Activated T-helper 9 cell treated with anti-CD3 and anti-CD28 coated beads, Interleukin-2, amount 50 U/mL, for 16 hours (primary cell): ENCODE results near the gene ATP1A1.
A peak's percentile ranks its signal among the peaks of the same experiment; 100 is the strongest.

Experiments
- DNase-seq: peaks from one replicate; pipeline ENCODE4 v3.0.0-alpha.2; 2020; ENCODE audit warnings: low read depth

The ATP1A1 gene

DNA sequence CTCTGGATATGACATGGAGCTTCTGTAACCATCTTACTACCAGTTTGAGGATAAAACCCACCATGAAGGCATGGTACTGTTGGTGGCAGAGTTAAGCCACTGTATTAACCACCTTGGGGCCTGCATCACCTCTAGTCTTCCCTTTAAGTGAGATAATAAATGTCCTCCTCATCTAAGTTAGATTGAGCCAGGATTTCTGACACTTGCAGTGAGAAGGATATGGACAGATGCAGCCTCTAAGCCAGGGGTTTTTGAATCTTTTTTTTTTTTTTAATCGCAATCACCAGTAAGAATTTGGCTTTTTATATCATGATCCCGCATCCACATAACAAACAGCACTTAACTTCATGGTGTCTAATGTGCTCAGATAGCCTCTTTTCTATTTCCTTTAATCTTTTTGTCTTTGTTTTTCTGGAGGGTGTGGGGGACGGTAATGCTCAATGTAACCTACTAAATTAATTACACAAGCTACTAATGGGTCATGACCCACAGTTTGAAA lies 42.2 kb downstream of the ATP1A1 start:
- no peak for DNase-seq

DNA sequence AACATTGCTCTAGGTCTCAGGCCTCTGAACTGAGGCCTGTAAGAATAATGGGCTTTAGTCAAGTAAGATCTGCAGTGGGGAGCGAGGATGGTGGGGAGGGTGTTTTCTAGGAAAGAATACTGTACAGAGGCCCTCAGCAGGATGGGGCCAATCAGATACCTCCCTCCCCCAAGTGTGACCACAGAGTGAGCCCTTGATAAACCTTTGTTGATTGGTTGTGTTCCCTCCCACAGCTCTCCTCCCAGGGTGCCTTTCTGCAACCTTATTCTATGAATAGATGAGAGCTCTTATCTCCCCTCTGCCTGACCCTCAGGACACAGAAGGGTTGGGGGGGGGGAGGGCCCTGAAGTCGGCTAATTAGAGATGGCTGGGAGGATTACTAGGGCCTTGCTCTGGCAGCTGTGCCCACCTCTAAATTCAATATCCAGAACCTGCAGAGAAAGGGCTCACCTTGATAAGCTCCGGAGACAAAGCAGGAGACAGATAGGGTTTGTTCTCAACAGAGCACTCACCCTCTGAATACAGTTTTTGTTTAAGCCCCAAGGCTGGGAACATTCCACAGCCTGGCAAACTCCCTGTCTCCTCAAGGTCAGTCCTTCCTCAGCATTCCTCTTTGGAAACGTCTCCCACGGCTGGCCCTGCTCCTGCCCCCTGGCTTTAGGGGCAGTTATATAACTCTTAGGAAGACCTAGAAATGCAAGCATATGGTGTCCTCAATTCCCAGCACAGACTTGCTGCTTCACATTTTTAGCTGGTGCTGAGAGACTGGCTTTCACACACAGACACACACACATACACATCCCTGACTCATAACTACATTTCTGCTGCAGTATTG lies 42.9 kb downstream of the ATP1A1 start:
- no peak for DNase-seq

DNA sequence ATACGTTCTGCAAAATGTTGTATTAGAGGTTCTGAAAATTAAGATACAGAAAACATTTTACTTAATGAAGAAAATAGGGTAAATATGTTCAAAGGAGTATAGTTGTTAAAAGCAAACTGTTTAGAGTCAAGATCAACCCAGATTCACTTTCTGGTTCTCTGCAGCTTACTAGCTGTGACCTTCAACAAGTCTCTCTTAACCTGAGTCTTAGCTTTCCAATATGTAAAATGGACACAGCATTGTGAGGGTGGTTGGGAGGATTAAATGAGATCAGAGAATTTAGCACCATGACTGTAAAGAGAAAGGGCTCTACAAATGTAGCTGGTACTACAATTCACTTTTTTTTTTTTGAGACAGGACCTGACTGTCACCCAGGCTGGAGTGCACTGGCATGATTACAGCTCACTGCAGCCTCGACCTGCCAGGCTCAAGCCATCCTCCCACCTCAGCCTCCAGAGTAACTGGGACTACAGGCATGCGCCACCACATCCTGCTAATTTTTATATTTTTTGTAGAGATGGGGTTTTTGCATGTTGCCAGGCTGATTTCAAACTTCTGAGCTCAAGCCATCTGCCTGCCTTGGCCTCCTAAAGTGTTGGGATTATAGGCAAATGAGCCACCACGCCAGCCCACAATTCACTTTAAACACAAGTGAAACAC lies 43.9 kb downstream of the ATP1A1 start:
- no peak for DNase-seq

DNA sequence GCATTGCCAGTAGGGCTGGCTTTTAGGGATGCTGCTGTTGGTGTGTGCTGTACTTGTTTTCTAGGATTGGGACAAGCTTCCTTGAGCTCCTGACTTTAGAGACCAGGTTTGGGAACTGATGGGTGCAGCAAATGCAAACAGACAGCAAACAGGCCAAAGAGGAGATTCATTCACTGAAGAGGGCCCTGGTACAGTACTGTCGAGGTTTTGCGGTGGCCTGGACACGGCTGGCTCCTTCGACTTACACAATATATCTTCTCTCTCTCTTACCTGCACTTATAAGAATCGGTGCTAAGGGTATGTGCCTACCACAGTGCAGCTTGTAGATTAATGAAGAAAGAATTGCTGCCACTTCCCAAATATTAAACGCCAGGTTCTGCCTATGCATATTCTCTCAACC lies 44.6 kb downstream of the ATP1A1 start:
- DNase-seq = no peak

DNA sequence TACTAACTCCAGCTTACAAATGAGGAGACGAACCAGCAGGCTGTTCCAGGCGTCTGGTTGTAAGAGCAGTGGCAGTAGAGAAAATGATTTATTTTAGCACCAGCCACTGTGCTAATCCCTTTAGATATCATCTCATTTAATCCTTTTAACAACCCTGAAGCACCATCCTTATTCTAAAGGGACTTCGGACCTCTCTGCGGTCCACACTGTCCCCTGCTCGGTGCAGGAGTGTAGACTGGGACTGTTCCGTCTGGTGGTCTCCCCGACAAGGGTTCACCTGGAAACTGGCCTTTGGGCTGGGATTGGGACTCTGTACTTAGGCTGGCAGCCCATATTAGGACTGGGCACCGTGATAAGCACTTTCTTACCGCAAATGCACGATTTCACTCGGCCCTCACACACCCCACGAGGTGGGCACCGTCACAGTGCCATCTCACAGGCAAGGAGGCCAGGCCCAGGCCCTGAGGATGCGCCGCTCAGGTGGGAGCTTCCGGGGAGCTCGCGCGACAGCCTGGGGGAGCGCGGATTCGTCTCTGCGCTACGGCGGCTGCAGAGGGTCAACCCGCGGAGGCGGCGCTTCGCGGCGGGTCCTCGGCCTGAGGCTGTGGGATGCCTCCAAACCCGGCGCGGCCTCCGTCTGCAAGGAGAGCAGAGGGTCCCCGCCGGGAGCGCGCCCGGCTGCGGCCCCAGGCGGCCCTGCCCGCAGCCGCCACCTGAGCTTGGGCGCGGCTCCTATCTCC lies 45.2 kb downstream of the ATP1A1 start:
- DNase-seq = peak; percentile 75

DNA sequence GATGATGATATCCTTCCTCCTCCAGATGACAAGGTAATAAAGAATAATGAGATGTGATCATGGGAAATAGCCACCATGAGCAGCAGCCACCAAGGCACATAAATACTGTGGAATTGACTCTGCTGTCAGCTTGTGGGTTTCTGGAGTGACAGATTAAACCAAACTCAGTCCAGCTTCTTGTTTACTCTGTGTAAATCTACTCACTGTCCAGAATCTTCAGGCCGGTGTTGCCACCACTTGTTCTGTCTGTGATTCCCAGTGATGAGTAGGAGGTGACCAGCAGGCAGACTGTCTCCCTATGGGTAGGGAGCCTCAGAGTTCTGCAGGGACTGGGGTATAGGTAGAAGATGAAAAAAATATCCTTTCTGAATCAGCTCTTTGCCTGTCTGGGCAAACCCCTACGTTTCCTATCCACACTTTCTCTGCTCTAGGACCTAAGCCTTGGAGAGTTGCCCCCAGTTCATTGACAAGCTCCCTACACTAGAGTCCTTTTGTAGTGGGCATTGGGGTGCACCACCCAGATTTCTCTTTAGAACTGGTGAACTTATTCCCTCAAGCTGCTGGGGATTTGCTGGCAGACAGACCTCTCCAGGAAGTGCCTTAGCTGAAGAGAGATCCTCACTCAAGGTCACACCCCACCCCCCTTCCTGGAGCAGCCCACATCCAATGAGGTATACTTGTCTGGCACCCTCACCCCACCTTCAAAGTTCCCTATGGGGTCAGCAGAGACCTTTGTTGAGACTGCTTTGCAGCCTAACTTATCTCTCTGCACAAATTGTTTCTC lies 47.6 kb downstream of the ATP1A1 start:
- DNase-seq = no peak

DNA sequence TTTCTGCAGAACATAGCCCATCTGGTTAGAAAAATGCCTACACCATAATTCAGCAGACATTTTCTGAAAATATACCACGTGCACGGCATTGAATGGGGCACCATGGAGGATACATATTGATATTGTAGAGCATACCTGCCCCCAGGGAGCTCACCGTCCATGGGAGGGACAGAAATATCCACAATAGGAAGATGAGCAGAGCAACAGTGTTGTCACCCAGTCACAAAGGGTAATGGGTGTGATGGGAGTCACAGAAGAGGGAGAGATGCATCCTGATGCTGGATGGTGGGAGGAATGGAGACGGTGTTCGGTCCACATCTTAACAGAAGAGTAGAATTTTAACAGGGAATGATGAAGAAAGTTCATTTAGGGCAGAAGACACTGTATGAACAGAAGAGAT lies 51.4 kb downstream of the ATP1A1 start:
- no peak for DNase-seq

DNA sequence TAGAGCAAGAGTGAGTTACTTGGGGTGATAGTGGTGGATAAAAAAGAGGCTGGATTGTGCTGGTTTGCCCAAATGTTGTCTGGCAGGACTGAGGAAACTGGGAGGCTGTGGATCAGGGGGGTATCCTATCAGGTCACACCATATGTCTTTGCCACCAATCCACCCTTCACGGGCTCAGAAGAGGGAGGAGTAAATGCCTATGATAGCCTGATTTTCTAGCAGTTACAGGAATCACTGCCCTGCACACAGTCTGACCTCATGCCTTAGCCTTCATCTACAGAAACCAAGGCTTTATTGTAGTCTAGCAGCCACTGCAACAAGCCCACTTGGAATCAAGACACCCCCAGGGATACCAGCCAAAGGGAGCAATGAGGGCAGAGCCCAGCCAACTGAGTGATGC lies 51.8 kb downstream of the ATP1A1 start:
- DNase-seq = no peak

DNA sequence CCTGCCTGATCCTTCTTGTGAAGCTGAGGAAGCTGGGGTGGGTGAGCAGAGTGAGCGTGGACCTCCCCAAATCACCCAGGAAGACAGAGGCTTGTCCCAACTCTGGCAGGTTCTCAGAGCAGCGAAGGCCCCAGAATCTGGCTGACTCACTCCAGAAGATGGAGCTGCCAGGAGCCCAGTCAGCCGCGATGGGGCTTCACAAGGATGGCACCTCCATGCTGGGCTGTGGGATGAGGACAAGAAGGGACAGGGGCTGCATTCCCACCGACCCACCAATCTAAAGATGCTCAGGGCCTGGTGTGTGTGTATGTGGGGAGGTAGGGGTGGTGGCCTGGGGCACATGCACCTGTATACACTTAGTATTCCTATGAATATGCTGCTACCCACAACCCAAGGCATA lies 52.9 kb downstream of the ATP1A1 start:
- DNase-seq = no peak

DNA sequence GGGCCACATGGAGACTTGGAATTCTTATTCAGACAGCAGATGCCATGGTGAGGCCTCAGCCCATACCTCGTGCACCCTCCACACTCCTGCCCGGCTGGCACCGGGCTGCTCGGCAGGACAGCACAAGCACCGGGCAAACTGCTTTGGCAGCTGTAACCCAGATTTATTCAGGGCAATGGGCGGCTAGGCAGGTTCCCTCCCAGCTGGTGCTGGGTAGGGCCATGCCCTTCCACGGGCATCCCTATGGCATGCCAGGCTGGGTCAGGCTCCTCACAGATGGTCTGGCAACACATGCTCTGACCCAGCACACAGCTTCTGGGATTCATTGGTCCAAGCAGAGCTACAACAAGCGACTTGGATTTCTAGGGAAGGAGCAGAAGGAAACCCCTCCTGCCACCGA lies 53.4 kb downstream of the ATP1A1 start:
- DNase-seq = no peak

DNA sequence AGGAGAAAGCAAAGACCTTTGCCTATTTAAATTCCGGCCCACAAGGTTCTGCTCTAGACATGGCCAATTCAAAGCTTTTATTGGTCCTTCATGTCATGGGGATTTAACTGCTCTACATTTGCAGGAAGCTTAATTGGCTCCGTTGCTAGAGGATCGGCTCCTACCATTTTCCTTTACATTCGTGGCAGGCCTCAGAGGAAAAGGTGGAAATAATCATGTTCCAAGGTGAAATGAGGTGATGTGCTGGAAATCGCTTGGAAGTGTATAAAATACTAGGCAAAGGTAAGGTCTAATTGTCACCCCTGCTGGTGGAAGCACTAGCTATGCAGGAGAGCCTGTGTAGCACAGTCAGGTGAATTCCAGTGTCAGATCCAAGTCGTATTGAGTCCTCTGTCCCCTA lies 55.5 kb downstream of the ATP1A1 start:
- no peak for DNase-seq

DNA sequence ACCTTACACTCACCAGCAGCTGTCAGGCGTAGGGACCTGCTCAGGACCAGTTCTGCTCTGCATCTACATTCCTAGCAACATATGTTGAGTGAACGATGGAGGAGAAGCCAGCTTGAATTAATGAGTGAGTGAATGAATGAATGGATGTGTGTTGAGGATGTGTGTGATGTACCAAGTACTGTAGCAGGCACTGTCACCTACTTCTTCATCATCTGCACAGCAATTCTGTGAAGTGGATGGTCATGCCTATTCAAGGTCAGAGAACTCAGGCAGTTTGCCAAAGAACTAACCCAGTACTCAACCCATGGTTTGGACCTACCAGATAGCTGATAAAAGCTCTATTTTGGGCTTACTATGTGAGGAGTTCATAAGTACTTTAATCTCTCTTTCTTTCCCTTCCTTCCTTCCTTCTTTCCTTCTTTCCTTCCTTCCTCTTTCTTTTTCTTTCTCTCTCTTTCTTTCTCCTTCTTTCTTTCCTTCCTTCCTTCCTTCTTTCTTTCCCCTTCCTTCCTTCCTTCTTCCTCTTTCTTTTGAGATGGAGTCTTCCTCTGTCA lies 56.9 kb downstream of the ATP1A1 start:
- no peak for DNase-seq

DNA sequence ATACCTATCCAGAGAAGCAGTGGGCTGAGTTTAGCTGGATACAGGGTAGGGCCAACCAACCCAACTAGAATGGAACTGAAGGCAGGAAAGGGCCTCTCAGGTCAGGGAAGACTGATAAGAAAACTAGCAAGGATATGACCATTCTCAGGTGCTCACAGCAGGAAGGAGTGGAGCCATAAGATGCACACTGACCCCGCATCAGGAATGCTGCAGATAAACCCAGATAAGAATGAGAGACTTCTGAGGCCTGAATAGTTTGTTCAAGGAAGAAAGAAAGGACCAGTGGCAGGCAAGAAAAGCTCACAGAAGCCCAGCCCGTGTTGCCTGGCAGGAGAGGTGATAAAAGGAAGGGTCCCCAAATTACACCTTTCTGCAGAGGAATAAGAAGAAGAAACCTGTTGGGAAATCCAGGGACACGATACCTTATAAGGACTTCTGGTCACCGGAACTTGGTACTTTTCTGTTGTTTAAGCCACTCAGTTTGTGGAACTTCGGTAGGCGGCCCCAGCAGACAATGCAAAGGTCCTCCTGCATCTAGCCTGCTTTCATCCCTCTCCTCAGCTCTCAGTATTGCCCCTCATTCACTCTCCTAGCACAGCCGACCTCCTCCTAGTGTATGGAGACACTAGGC lies 58.9 kb downstream of the ATP1A1 start:
- DNase-seq = no peak

DNA sequence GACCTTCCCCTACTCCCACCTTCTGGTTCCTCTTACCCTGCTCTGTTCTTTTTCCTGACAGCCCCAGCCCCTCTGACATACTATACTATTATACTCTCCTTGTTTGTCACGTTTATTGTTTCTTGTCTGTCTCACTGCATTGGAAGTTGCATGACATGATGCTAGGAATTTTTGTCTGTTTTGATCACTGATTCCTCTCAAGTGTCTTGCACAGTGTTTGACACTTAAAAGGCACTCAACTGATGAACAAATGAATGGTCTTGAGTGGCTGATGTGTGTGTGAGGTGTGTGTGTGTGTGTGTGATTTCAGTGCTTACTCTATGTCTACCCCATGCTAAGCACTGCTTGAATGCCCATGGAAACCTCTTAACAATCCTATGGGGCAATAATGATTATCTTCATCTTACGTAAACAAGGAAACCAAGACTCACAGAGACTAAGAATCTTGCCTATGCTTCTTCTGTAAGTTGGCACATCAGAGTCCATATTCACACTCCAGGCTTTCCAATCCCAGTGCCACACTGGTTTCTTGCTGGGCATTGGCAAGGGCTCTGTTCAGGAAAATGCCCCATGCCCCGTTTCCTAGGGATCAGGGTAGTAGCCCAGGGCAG lies 59.7 kb downstream of the ATP1A1 start:
- DNase-seq = no peak

DNA sequence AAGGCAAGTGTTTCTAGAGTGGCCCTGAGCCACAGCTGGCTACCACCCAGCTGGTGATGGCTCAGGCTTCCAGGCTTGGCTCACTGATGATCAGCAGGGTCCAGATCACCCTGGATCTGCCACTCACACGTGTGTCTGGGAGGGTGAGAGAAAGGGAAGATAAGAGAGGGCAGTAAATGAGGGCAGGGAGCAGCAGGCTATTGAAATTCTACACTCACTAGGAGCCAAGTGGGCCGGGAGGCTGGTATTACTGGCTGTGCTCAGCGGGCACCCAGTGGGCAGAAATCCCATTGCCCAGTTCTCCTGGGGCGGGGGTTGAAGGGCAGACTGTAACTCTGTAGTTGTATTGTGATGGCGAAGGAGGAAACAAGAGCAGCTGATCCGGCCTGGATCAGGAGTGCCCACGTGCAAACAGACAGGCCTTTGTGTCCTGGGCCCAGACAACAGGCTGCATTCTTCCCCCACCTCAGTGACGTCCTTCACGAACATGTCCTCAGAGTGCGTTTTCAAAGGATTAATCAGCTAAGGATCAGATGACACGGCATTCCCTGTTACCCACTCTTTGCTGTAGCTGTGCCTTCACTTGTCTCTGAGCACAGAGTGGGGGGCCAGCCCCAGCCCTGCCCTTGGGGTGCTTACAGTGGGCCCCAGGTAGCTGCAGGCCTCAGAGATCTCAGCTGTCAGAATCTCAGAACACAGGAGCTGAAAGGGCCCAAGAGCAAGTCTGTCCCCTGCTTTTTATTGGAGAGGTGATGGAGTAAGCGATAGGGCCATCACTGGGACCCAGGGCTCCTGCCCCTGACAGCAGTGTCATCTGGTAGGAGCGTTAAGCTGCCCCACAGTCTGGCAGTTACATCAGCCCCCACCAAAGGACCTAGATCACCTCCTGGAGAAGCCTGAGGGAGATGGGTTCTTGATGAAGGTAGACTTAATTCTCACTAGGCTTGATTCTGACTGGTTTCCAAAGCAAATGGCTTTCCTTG lies 60.5 kb downstream of the ATP1A1 start:
- DNase-seq = no peak

DNA sequence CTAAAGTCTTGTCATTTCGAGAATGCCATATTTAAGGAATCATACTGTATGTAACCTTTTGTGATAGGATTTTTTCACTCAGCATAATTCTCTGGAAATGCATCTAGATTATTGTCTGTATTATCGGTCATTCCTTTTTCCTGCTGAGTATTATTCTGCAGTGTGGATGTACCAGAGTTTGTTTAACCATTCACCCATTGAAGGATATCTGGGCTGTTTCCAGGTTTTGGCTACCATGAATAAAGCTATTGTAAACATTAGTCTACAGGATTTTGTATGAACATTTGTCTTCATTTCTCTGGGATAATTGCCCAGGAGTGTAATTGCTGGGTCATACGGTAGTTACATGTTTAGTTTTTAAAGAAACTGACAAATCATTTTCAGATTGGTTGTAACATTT lies 61.8 kb downstream of the ATP1A1 start:
- no peak for DNase-seq

DNA sequence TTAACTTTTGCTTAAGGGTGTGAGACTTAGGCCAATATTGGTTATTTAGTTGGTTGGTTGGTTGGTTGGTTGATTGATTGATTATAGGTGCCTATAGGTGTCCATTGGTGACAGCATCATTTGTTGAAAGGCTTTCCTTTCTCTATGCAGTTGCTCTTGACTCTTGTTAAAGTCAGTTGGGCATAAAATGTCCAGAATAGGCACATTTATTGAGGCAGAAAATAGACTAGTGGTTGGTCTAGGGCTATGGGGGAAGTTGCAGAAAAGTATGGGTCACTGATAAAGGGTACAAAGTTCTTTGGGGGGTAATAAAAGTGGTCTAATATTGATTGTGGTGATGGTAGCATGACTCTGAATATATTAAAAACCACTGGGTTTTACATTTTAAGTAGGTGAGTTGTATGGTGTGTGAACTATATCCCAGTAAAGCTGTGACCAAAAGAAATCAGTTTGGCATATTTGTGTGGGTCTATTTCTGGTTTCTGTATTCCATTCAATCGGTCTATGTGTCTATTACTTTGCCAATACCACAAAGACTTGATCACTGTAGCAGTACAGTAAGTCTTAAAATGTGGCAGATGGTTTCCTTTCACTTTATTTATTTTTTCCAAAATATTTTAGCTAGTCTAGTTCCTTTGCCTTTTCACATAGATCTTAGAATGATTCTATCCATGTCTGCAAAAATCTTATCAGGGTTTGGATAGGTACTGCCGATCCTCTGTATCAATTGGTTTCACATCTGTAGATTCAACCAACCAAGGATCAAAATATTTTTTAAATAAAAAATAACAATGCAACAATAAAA lies 63.0 kb downstream of the ATP1A1 start:
- DNase-seq = no peak

DNA sequence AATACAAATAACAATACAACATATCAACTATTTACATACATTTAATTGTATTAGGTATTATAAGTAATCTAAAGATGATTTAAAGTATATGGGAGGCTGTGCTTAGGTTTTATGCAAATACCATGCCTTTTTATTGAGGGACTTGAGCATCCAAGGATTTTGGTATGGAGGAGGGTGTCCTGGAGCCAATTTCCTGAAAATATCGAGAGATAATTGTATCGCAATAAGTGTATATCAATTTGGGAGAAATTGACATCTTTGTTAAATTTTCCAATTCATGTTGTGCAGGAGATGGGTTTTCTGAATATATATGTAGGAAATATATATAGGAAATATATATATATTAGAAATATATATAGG lies 63.5 kb downstream of the ATP1A1 start:
- DNase-seq = no peak

DNA sequence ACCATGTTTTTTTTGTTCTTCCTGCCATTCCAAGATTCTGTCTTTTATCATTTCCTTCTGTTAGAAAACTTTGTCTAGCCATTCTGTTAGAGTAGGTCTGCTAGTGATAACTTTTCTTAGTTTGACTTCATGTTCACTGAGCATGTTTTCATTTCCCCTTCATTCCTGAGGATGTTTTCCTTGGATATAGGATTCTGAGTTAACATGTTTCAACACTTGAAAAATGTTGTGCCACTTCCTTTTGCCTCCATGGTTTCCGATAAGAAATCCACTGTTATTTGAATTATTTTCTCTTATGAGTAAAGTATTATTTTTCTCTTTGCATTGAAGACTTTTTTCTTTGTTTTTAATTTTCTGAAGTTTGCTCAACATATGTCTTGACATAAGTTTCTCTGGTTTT lies 66.7 kb downstream of the ATP1A1 start:
- no peak for DNase-seq
